Measurements from ENCODE around the gene CDH12.

The CDH12 gene

DNA sequence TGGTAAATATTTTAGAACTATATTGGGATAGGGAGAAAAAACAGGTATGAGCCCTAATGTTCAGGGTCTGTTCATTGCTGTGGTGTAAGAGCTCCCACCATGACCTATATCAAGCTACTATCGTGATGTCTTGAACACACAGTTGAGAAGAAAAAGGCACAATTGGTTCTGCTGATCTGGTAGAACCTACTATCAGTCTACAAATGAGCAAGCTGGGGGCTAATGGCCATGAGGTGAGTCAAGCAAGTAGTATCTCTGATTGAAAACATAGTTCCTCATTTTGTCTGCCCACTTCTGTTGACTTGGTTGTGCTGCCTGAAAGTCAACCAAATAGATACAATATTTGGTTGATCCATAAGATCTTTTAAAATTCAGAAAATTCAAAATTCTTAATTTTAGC lies 1026.3 kb downstream of the CDH12 start (continued):
- TF ChIP-seq, protein P1, sequence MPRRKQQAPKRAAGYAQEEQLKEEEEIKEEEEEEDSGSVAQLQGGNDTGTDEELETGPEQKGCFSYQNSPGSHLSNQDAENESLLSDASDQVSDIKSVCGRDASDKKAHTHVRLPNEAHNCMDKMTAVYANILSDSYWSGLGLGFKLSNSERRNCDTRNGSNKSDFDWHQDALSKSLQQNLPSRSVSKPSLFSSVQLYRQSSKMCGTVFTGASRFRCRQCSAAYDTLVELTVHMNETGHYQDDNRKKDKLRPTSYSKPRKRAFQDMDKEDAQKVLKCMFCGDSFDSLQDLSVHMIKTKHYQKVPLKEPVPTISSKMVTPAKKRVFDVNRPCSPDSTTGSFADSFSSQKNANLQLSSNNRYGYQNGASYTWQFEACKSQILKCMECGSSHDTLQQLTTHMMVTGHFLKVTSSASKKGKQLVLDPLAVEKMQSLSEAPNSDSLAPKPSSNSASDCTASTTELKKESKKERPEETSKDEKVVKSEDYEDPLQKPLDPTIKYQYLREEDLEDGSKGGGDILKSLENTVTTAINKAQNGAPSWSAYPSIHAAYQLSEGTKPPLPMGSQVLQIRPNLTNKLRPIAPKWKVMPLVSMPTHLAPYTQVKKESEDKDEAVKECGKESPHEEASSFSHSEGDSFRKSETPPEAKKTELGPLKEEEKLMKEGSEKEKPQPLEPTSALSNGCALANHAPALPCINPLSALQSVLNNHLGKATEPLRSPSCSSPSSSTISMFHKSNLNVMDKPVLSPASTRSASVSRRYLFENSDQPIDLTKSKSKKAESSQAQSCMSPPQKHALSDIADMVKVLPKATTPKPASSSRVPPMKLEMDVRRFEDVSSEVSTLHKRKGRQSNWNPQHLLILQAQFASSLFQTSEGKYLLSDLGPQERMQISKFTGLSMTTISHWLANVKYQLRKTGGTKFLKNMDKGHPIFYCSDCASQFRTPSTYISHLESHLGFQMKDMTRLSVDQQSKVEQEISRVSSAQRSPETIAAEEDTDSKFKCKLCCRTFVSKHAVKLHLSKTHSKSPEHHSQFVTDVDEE (CRISPR knock-in tag; IDR thresholded peaks at IDR 0.05), result no peak
- no peak for TF ChIP-seq TCF4 (CRISPR knock-in tag; IDR thresholded peaks at IDR 0.05; ENCODE audit: borderline replicate concordance)
- TF ChIP-seq ARNTL (CRISPR knock-in tag; IDR thresholded peaks at IDR 0.05; ENCODE audit: borderline replicate concordance, low read depth), result no peak
- TF ChIP-seq TOX (CRISPR knock-in tag; IDR thresholded peaks at IDR 0.05; ENCODE audit: borderline replicate concordance), result no peak
- TF ChIP-seq BACH2 (CRISPR knock-in tag; IDR thresholded peaks at IDR 0.05; ENCODE audit: borderline replicate concordance), result no peak
- TF ChIP-seq OSR1 (CRISPR knock-in tag; IDR thresholded peaks at IDR 0.05), result no peak

- no peak for ATAC-seq
- TF ChIP-seq ZNF70 (CRISPR knock-in tag; IDR thresholded peaks at IDR 0.05) (no peak), ZFP30 (CRISPR knock-in tag; IDR thresholded peaks at IDR 0.05) (no peak), TOX (CRISPR knock-in tag; IDR thresholded peaks at IDR 0.05; ENCODE audit: borderline replicate concordance) (no peak), RARB (CRISPR knock-in tag; IDR thresholded peaks at IDR 0.05) (no peak), ZNF8 (CRISPR knock-in tag; IDR thresholded peaks at IDR 0.05) (no peak), BACH2 (CRISPR knock-in tag; IDR thresholded peaks at IDR 0.05; ENCODE audit: borderline replicate concordance) (no peak), OSR1 (CRISPR knock-in tag; IDR thresholded peaks at IDR 0.05) (no peak), ARNTL (CRISPR knock-in tag; IDR thresholded peaks at IDR 0.05; ENCODE audit: borderline replicate concordance, low read depth) (no peak), ISL1 (CRISPR knock-in tag; IDR thresholded peaks at IDR 0.05) (no peak), ZFP3 (CRISPR knock-in tag; IDR thresholded peaks at IDR 0.05) (no peak), SNAI2 (CRISPR knock-in tag; IDR thresholded peaks at IDR 0.05) (no peak), TCF4 (CRISPR knock-in tag; IDR thresholded peaks at IDR 0.05; ENCODE audit: borderline replicate concordance) (no peak), CSDC2 (CRISPR knock-in tag; IDR thresholded peaks at IDR 0.05) (no peak), ZC3H10 (CRISPR knock-in tag; IDR thresholded peaks at IDR 0.05) (no peak), ESRRG (CRISPR knock-in tag; IDR thresholded peaks at IDR 0.05) (no peak)
- TF ChIP-seq, protein P2, sequence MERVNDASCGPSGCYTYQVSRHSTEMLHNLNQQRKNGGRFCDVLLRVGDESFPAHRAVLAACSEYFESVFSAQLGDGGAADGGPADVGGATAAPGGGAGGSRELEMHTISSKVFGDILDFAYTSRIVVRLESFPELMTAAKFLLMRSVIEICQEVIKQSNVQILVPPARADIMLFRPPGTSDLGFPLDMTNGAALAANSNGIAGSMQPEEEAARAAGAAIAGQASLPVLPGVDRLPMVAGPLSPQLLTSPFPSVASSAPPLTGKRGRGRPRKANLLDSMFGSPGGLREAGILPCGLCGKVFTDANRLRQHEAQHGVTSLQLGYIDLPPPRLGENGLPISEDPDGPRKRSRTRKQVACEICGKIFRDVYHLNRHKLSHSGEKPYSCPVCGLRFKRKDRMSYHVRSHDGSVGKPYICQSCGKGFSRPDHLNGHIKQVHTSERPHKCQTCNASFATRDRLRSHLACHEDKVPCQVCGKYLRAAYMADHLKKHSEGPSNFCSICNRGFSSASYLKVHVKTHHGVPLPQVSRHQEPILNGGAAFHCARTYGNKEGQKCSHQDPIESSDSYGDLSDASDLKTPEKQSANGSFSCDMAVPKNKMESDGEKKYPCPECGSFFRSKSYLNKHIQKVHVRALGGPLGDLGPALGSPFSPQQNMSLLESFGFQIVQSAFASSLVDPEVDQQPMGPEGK (CRISPR knock-in tag; IDR thresholded peaks at IDR 0.05; ENCODE audit: borderline replicate concordance), result no peak
- TF ChIP-seq, protein P3, sequence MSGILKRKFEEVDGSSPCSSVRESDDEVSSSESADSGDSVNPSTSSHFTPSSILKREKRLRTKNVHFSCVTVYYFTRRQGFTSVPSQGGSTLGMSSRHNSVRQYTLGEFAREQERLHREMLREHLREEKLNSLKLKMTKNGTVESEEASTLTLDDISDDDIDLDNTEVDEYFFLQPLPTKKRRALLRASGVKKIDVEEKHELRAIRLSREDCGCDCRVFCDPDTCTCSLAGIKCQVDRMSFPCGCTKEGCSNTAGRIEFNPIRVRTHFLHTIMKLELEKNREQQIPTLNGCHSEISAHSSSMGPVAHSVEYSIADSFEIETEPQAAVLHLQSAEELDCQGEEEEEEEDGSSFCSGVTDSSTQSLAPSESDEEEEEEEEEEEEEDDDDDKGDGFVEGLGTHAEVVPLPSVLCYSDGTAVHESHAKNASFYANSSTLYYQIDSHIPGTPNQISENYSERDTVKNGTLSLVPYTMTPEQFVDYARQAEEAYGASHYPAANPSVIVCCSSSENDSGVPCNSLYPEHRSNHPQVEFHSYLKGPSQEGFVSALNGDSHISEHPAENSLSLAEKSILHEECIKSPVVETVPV (CRISPR knock-in tag; IDR thresholded peaks at IDR 0.05), result no peak
- TF ChIP-seq, protein P1 (CRISPR knock-in tag; IDR thresholded peaks at IDR 0.05), result no peak
- TF ChIP-seq, protein P4, sequence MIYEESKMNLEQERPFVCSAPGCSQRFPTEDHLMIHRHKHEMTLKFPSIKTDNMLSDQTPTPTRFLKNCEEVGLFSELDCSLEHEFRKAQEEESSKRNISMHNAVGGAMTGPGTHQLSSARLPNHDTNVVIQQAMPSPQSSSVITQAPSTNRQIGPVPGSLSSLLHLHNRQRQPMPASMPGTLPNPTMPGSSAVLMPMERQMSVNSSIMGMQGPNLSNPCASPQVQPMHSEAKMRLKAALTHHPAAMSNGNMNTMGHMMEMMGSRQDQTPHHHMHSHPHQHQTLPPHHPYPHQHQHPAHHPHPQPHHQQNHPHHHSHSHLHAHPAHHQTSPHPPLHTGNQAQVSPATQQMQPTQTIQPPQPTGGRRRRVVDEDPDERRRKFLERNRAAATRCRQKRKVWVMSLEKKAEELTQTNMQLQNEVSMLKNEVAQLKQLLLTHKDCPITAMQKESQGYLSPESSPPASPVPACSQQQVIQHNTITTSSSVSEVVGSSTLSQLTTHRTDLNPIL (CRISPR knock-in tag; IDR thresholded peaks at IDR 0.05; ENCODE audit: low read depth), result no peak
- TF ChIP-seq, protein P5, sequence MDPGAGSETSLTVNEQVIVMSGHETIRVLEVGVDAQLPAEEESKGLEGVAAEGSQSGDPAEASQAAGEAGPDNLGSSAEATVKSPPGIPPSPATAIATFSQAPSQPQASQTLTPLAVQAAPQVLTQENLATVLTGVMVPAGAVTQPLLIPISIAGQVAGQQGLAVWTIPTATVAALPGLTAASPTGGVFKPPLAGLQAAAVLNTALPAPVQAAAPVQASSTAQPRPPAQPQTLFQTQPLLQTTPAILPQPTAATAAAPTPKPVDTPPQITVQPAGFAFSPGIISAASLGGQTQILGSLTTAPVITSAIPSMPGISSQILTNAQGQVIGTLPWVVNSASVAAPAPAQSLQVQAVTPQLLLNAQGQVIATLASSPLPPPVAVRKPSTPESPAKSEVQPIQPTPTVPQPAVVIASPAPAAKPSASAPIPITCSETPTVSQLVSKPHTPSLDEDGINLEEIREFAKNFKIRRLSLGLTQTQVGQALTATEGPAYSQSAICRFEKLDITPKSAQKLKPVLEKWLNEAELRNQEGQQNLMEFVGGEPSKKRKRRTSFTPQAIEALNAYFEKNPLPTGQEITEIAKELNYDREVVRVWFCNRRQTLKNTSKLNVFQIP (CRISPR knock-in tag; IDR thresholded peaks at IDR 0.05; ENCODE audit: borderline replicate concordance, low read depth), result no peak
Measured at GRCh38 chr5:21823588-21823987, 1029.6 kb downstream of the CDH12 start.
